ENCODE results near the gene IFI27L2. TPM values are rescaled to one million over a fixed set of nuclear protein-coding genes. Genes with fewer than 3 reads are reported as not detected.

The IFI27L2 gene
- total RNA-seq, 3 donors from 2014 or later = 74.2 to 98.8 (median 92.1) TPM

- no peak overlapping the region for H3K27ac ChIP-seq
- H3K4me1 ChIP-seq = no peaks in the 10 kb centered on the region
Measured at GRCh38 chr14:94121485-94121884, 7.9 kb downstream of the IFI27L2 start.

GRCh38 chr14:94120667-94121340 is 8.6 kb downstream of the IFI27L2 start:
- no peak for DNase-seq (ENCODE audit: low spot score in 2 of 2)
- Histone ChIP-seq H3K27ac (no peak overlapping the region), H3K4me3 (no peak overlapping the region), H3K27me3 (no peaks in the 10 kb centered on the region), H3K4me1 (no peaks in the 10 kb centered on the region), H3K9me3 (peaks cover 8 to 17% of the 10 kb centered on the region in 2 donors), H3K36me3 (no peaks in the 10 kb centered on the region)
- TF ChIP-seq POLR2AphosphoS5 (IDR thresholded peaks at IDR 0.05) (no peak), POLR2A (IDR thresholded peaks at IDR 0.05) (no peak)
- TF ChIP-seq, protein P1, sequence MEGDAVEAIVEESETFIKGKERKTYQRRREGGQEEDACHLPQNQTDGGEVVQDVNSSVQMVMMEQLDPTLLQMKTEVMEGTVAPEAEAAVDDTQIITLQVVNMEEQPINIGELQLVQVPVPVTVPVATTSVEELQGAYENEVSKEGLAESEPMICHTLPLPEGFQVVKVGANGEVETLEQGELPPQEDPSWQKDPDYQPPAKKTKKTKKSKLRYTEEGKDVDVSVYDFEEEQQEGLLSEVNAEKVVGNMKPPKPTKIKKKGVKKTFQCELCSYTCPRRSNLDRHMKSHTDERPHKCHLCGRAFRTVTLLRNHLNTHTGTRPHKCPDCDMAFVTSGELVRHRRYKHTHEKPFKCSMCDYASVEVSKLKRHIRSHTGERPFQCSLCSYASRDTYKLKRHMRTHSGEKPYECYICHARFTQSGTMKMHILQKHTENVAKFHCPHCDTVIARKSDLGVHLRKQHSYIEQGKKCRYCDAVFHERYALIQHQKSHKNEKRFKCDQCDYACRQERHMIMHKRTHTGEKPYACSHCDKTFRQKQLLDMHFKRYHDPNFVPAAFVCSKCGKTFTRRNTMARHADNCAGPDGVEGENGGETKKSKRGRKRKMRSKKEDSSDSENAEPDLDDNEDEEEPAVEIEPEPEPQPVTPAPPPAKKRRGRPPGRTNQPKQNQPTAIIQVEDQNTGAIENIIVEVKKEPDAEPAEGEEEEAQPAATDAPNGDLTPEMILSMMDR (IDR thresholded peaks at IDR 0.05) = no peak
- intact Hi-C loops (cut with DNase I; ENCODE audit: low total_unique reads) = loop anchor here (10.0 kb wide), 1 partner anchor 86 kb away; no protein-coding TSS in a partner anchor

More at GRCh38 chr14:94121485-94121884, 7.9 kb downstream of the IFI27L2 start:
- no peak for TF ChIP-seq POLR2AphosphoS5 (IDR thresholded peaks at IDR 0.05)
- Histone ChIP-seq H3K4me3 (no peak overlapping the region), H3K36me3 (no peaks in the 10 kb centered on the region), H3K27me3 (no peaks in the 10 kb centered on the region), H3K9me3 (peaks cover 8 to 17% of the 10 kb centered on the region in 2 donors)
- intact Hi-C loops (cut with DNase I; ENCODE audit: low total_unique reads) = loop anchor here (10.0 kb wide), 1 partner anchor 87 kb away; no protein-coding TSS in a partner anchor
- no peak for DNase-seq (ENCODE audit: low spot score in 2 of 2)

GRCh38 chr14:94119071-94119470 is 10.3 kb downstream of the IFI27L2 start:
- no peaks in the 10 kb centered on the region for H3K27me3 ChIP-seq
- intact Hi-C loops (cut with DNase I; ENCODE audit: low total_unique reads) = no loop called here
- DNase-seq (ENCODE audit: low spot score in 2 of 2) = no peak

DNA sequence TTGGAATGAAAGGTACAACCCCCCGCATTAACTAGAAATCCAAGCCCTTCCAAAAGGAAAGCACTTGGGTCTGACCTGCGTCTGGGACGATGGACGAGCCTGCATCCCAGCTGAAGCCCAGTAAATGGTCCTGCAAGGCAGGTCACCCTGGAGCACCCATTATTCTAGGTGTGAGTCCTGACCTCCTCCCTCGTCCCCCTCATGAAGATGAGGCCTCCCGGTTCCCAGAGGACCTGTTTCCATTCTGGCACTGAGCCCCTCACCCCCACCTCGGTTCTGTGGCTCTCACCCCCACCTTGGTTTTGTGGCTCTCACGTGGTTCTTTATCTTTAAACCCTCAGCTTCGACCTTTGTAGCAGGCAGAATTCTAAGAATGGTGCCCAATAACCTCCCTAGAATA is 11.5 kb downstream of the IFI27L2 start:
- H3K4me3 ChIP-seq = no peak overlapping the region
- TF ChIP-seq POLR2AphosphoS5 (IDR thresholded peaks at IDR 0.05) (no peak), POLR2A (IDR thresholded peaks at IDR 0.05) (no peak)
- TF ChIP-seq, protein P1 (IDR thresholded peaks at IDR 0.05) = no peak
- no peak for DNase-seq (ENCODE audit: low spot score in 2 of 2)
- H3K27me3 ChIP-seq = no peaks in the 10 kb centered on the region
- intact Hi-C loops (cut with DNase I; ENCODE audit: low total_unique reads) = no loop called here
- H3K9me3 ChIP-seq = peaks cover 8 to 17% of the 10 kb centered on the region in 2 donors
- H3K27ac ChIP-seq = no peak overlapping the region
- H3K4me1 ChIP-seq = no peaks in the 10 kb centered on the region
- no peaks in the 10 kb centered on the region for H3K36me3 ChIP-seq

More at GRCh38 chr14:94119071-94119470, 10.3 kb downstream of the IFI27L2 start:
- Histone ChIP-seq H3K27ac (no peak overlapping the region), H3K9me3 (peaks cover 8 to 17% of the 10 kb centered on the region in 2 donors), H3K4me3 (no peak overlapping the region), H3K36me3 (no peaks in the 10 kb centered on the region), H3K4me1 (no peaks in the 10 kb centered on the region)
- TF ChIP-seq POLR2AphosphoS5 (IDR thresholded peaks at IDR 0.05) (no peak), POLR2A (IDR thresholded peaks at IDR 0.05) (no peak)

GRCh38 chr14:94116701-94117100 is 12.7 kb downstream of the IFI27L2 start:
- H3K9me3 ChIP-seq = peaks cover 8 to 17% of the 10 kb centered on the region in 2 donors
- TF ChIP-seq, protein P1 (IDR thresholded peaks at IDR 0.05) = no peak
- TF ChIP-seq POLR2A (IDR thresholded peaks at IDR 0.05) (no peak), POLR2AphosphoS5 (IDR thresholded peaks at IDR 0.05) (no peak)
- intact Hi-C loops (cut with DNase I; ENCODE audit: low total_unique reads) = no loop called here
- H3K27ac ChIP-seq = no peak overlapping the region
- DNase-seq (ENCODE audit: low spot score in 2 of 2) = no peak
- no peaks in the 10 kb centered on the region for H3K36me3 ChIP-seq
- no peak overlapping the region for H3K4me3 ChIP-seq
- H3K27me3 ChIP-seq = no peaks in the 10 kb centered on the region
- no peaks in the 10 kb centered on the region for H3K4me1 ChIP-seq

DNA sequence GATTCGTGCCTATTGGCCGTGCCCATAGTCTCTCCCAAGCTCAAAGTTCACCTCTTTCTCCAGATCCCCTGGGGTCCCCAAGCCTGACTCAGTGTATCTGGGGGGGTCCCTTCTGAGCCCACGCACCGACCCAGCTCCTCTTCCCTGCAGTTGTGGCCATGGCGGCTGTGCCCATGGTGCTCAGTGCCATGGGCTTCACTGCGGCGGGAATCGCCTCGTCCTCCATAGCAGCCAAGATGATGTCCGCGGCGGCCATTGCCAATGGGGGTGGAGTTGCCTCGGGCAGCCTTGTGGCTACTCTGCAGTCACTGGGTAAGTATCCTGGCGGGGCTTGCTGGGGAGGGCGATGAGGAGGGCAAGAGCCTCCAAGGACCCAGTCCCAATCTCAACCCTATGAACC is 13.8 kb downstream of the IFI27L2 start:
- H3K27me3 ChIP-seq = no peaks in the 10 kb centered on the region
- intact Hi-C loops (cut with DNase I; ENCODE audit: low total_unique reads) = no loop called here
- H3K9me3 ChIP-seq = peaks cover 6 to 10% of the 10 kb centered on the region in 2 donors
- no peak for TF ChIP-seq POLR2AphosphoS5 (IDR thresholded peaks at IDR 0.05)
- TF ChIP-seq, protein P1 (IDR thresholded peaks at IDR 0.05) = no peak
- no peak for TF ChIP-seq POLR2A (IDR thresholded peaks at IDR 0.05)
- peak overlapping the region in 1 of 2 donors; percentile 87 for H3K27ac ChIP-seq
- no peak overlapping the region for H3K4me3 ChIP-seq
- DNase-seq (ENCODE audit: low spot score in 2 of 2) = no peak
- no peaks in the 10 kb centered on the region for H3K4me1 ChIP-seq
- H3K36me3 ChIP-seq = no peaks in the 10 kb centered on the region
